Psoas muscle (tissue), 8 donors: ENCODE measurements around the gene CENATAC. TPM values are rescaled to one million over a fixed set of nuclear protein-coding genes. Genes with fewer than 3 reads are reported as not detected.
A peak's percentile ranks its signal among the peaks of the same experiment; 100 is the strongest.
"Not testable (repeated sequence)": the region's sequence is repeated elsewhere in the genome, so short reads cannot be mapped to it uniquely, and the experiment has no call there.

ENCODE experiments used
- ATAC-seq, 4 donors: fragments of 200-7000 bp; cut with Tn5 transposase; one replicate each; pipeline ENCODE4 v1.9.1; 2020; ENCODE audit warnings: moderate library complexity in 3 of 4, mild to moderate bottlenecking in 2 of 4
- DNase-seq, 2 donors: peaks; one replicate each; pipeline ENCODE4 v3.0.0-alpha.2; 2020
- H3K27ac ChIP-seq: fragments of 200-600 bp; one replicate; pipeline ENCODE4 v1.8.0; 2022
- H3K27me3 ChIP-seq, 3 donors: fragments of 200-600 bp in 1 of 3; one replicate each; pipeline versions ENCODE4 v1.6.1 to v1.8.0; 2013 to 2022; ENCODE audit warnings: low read length in 2 of 3, mild to moderate bottlenecking in 2 of 3, moderate library complexity in 1 of 3; ENCODE audit not compliant: insufficient read depth in 3 of 3
- H3K36me3 ChIP-seq, 2 donors: fragments of 200-600 bp in 1 of 2; one replicate each; pipeline versions ENCODE4 v1.6.1 to v1.8.0; 2013 to 2022; ENCODE audit warnings: low read depth in 1 of 2, mild to moderate bottlenecking in 1 of 2, moderate library complexity in 1 of 2; ENCODE audit not compliant: insufficient read depth in 1 of 2
- H3K4me1 ChIP-seq: fragments of 200-600 bp; one replicate; pipeline ENCODE4 v1.8.0; 2022
- H3K4me3 ChIP-seq: fragments of 200-600 bp; one replicate; pipeline ENCODE4 v1.8.0; 2022; ENCODE audit warnings: mild to moderate bottlenecking
- H3K9me3 ChIP-seq: fragments of 200-600 bp; one replicate; pipeline ENCODE4 v1.8.0; 2022
- CTCF ChIP-seq: fragments of 200-600 bp; IDR thresholded peaks from one replicate; pipeline ENCODE4 v1.8.0; 2022; ENCODE audit warnings: antibody characterized with exemption
- WGBS, 3 donors: extraction: QIAGEN DNeasy Blood & Tissue Kit; methylation state at CpG; one replicate each; pipeline versions ENCODE4 v1.1.6 to v1.1.7; 2013; 5-methylcytosine and 5-hydroxymethylcytosine counted together
- intact Hi-C, 2 donors: fragments of 100-400 bp; cut with DNase I; formaldehyde crosslinking; loops; one replicate each; pipeline versions ENCODE4 v1.11.0 to v1.14.2; 2022
- long read RNA-seq, 2 donors: library from polyadenylated mRNA; unstranded; transcript quantifications; one replicate each; pipeline ENCODE4 v2.0.0, GENCODE V29; 2021
- polyA plus RNA-seq, 3 donors: library from polyadenylated mRNA; stranded (reverse); fragments of 200-250 nt; gene quantifications; one replicate each; pipeline ENCODE4 v1.2.3, GENCODE V29; 2013
- total RNA-seq, 4 donors: library from RNA; stranded (reverse); fragmentation: NEBNext Ultra II Directional in 2 of 4; extraction: Animal tissue kit (Norgen Biotek cat#: 25700) in 2 of 4; gene quantifications; one replicate each; pipeline versions ENCODE4 v1.2.1 to v1.2.4, GENCODE V29; 2021 to 2023
- donor health status: healthy with polysubstance abuse.
- donor health status: DM: no; HTN: no; CAD: no; lungs with moderate emphysema.
- donor health status: Bipolar disorder and iron deficiency.
- donor health status: healthy.
- donor health status: DM: yes; HTN: yes; CAD: no.
- donor health status: DM: no; HTN: no; CAD: no.
- donor health status: DM: no; HTN: no; CAD: no.
- donor health status: DM: yes; HTN: yes; CAD: no.

Gene CENATAC
- 10 to 100 TPM in 3 of 4 donors, 1 to 10 TPM in 1; 5.4 to 18.9 (median 10.9) TPM for total RNA-seq
- polyA plus RNA-seq = 10 to 100 TPM in 2 of 3 donors, 1 to 10 TPM in 1; 9.4 to 23.5 (median 10.1) TPM
- long read RNA-seq, donor 1, partial matches to known transcripts = 0 of 2 reads
- long read RNA-seq, donor 1, other reads (novel, unspliced or antisense) = 1 of 2 reads
- long read RNA-seq, donor 2, partial matches to known transcripts = 0 of 7 reads
- long read RNA-seq, donor 2, other reads (novel, unspliced or antisense) = 5 of 7 reads

GRCh38 chr11:118997627-118998387 lies at the start of gene CENATAC:
Gene CENATAC, plus strand, starts transcription at chr11:118998138. Its CDS starts 60 bp downstream, at chr11:118998198.
- WGBS, 3 donors = 0 to 1% (median 0%) methylated on average over 43 to 54 of the region's 54 CpGs
- Histone ChIP-seq H3K4me3 (peak within 1 kb of the TSS; percentile 76), H3K27ac (peak within 1 kb of the TSS; percentile 78), H3K9me3 (no peaks in the 10 kb centered on the region), H3K27me3 (no peaks in the 10 kb centered on the region), H3K36me3 (peaks cover 4 to 34% of the 10 kb centered on the region in 2 donors), H3K4me1 (peaks cover 20% of the 10 kb centered on the region)
- DNase-seq (peak; percentile 97 to 98), ATAC-seq (peak; percentile 96 to 98 (median 98))
- TF ChIP-seq CTCF = no peak
- intact Hi-C loops = no loop called here

GRCh38 chr11:118953265-118953664 lies 44.7 kb upstream of the CENATAC start:
- no peaks in the 10 kb centered on the region for H3K4me1 ChIP-seq
- no peak for TF ChIP-seq CTCF
- H3K9me3 ChIP-seq = no peaks in the 10 kb centered on the region
- DNase-seq (no peak), ATAC-seq (no peak)
- intact Hi-C loops = no loop called here
- WGBS, 3 donors = 35 to 52% (median 47%) methylated on average over 6 of the region's 6 CpGs
- no peaks in the 10 kb centered on the region for H3K36me3 ChIP-seq
- no peak overlapping the region for H3K27ac ChIP-seq
- peaks cover 0 to 5% (median 3%) of the 10 kb centered on the region in 3 donors for H3K27me3 ChIP-seq
- no peak overlapping the region for H3K4me3 ChIP-seq

GRCh38 chr11:118953976-118954375 lies 44.0 kb upstream of the CENATAC start:
- WGBS, 3 donors = 70 to 73% (median 71%) methylated on average over 6 of the region's 6 CpGs
- H3K36me3 ChIP-seq, DNase-seq, H3K9me3 ChIP-seq, intact Hi-C loops, H3K27ac ChIP-seq, H3K4me3 ChIP-seq, H3K4me1 ChIP-seq, H3K27me3 ChIP-seq, ATAC-seq: not testable (repeated sequence)

- 4 to 11% (median 7%) methylated on average over 5 to 7 of the region's 7 CpGs for WGBS, 3 donors
- ATAC-seq = peak; percentile 97 to 100 (median 99)
Observed at GRCh38 chr11:118956094-118956846, 41.7 kb upstream of the CENATAC start, which contains the start of gene UPK2. Gene UPK2, plus strand, starts transcription at chr11:118956298. Its CDS starts 53 bp downstream, at chr11:118956351.

More at GRCh38 chr11:118956094-118956846, 41.7 kb upstream of the CENATAC start, which contains the start of gene UPK2:
- H3K9me3 ChIP-seq = no peaks in the 10 kb centered on the region
- peak; percentile 94 for TF ChIP-seq CTCF
- intact Hi-C loops = loop anchor here (1.0 to 2.0 kb wide), 3 partner anchors 25 to 263 kb away; no protein-coding TSS in a partner anchor
- H3K36me3 ChIP-seq = no peaks in the 10 kb centered on the region
- peak; percentile 88 to 95 for DNase-seq
- H3K27me3 ChIP-seq = peaks cover 0 to 5% (median 3%) of the 10 kb centered on the region in 3 donors
- no peak within 1 kb of the TSS for H3K4me3 ChIP-seq
- H3K27ac ChIP-seq = no peak within 1 kb of the TSS
- no peaks in the 10 kb centered on the region for H3K4me1 ChIP-seq
